Sigmoid colon (tissue), 7 donors: ENCODE results near the gene LPIN1. TPM values are rescaled to one million over a fixed set of nuclear protein-coding genes. Genes with fewer than 3 reads are reported as not detected.
"Not testable (repeated sequence)": the region's sequence is repeated elsewhere in the genome, so short reads cannot be mapped to it uniquely, and the experiment has no call there.

Experiments
- DNase-seq: peaks from one replicate; pipeline ENCODE4 v3.0.0-alpha.2; 2019
- H3K27ac ChIP-seq, 4 donors: fragments of 200-600 bp; sonication (generic); one replicate each; pipeline ENCODE4 v1.5.1; 2016 to 2019; ENCODE audit warnings: mild to moderate bottlenecking in 1 of 4
- H3K27me3 ChIP-seq, 3 donors: fragments of 200-600 bp; sonication (generic); one replicate each; pipeline ENCODE4 v1.5.1; 2019; ENCODE audit warnings: mild to moderate bottlenecking in 1 of 3
- H3K36me3 ChIP-seq, 4 donors: fragments of 200-600 bp; sonication (generic); one replicate each; pipeline ENCODE4 v1.5.1; 2016 to 2019
- H3K4me1 ChIP-seq, 4 donors: fragments of 200-600 bp; sonication (generic); one replicate each; pipeline ENCODE4 v1.5.1; 2017 to 2019
- H3K4me3 ChIP-seq, 4 donors: fragments of 200-600 bp; sonication (generic); one replicate each; pipeline ENCODE4 v1.5.1; 2017 to 2019; ENCODE audit warnings: mild to moderate bottlenecking in 2 of 4, moderate library complexity in 1 of 4
- H3K9me3 ChIP-seq, 4 donors: fragments of 200-600 bp in 3 of 4; sonication (generic) in 3 of 4; one replicate each; pipeline versions ENCODE4 v1.5.1 to v1.6.1; 2013 to 2019
- EP300 ChIP-seq, 4 donors: sonication (generic); formaldehyde crosslinking; IDR thresholded peaks; one replicate each; pipeline ENCODE4 v1.6.1; 2017; ENCODE audit warnings: antibody characterized with exemption in 4 of 4
- POLR2A ChIP-seq, 2 donors: fragments of 450-650 bp; IDR thresholded peaks; one replicate each; pipeline ENCODE4 v1.6.1; 2016; ENCODE audit warnings: antibody characterized with exemption in 2 of 2, mild to moderate bottlenecking in 2 of 2, moderate library complexity in 2 of 2
- POLR2AphosphoS5 ChIP-seq, 4 donors: sonication (generic); formaldehyde crosslinking; IDR thresholded peaks; one replicate each; pipeline ENCODE4 v1.6.1; 2017; ENCODE audit warnings: antibody characterized with exemption in 4 of 4
- WGBS, 2 donors: extraction: QIAGEN DNeasy Blood & Tissue Kit; methylation state at CpG; one replicate each; pipeline ENCODE4 v1.1.7; 2013; 5-methylcytosine and 5-hydroxymethylcytosine counted together
- intact Hi-C: fragments of 100-400 bp; cut with DNase I; formaldehyde crosslinking; loops from one replicate; pipeline ENCODE4 v1.15.1; 2023
- polyA plus RNA-seq, 3 donors: library from polyadenylated mRNA; stranded (reverse); fragments of 200-250 nt; gene quantifications; one replicate each; pipeline ENCODE4 v1.2.3, GENCODE V29; 2013
- total RNA-seq, 4 donors: library from RNA; depleted of rRNA; stranded (reverse); fragments of >200 nt; gene quantifications; one replicate each; pipeline ENCODE4 v1.1.0, GENCODE V29; 2016
- TF ChIP-seq, protein P1 (sequence below), 4 experiments: fragments of 450-650 bp in 3 of 4; fragments of 200-600 bp in 1 of 4; IDR thresholded peaks; one replicate each; pipeline ENCODE4 v1.5.1; 2016 to 2019; ENCODE audit warnings: antibody characterized with exemption in 4 of 4, mild to moderate bottlenecking in 3 of 4, moderate library complexity in 2 of 4
- donor health status: healthy with polysubstance abuse.
- donor health status: Bipolar disorder and iron deficiency.
- donor health status: healthy.

The LPIN1 gene
- total and polyA plus RNA-seq, 7 donors = 4.2 to 37.4 (median 28.2) TPM

DNA sequence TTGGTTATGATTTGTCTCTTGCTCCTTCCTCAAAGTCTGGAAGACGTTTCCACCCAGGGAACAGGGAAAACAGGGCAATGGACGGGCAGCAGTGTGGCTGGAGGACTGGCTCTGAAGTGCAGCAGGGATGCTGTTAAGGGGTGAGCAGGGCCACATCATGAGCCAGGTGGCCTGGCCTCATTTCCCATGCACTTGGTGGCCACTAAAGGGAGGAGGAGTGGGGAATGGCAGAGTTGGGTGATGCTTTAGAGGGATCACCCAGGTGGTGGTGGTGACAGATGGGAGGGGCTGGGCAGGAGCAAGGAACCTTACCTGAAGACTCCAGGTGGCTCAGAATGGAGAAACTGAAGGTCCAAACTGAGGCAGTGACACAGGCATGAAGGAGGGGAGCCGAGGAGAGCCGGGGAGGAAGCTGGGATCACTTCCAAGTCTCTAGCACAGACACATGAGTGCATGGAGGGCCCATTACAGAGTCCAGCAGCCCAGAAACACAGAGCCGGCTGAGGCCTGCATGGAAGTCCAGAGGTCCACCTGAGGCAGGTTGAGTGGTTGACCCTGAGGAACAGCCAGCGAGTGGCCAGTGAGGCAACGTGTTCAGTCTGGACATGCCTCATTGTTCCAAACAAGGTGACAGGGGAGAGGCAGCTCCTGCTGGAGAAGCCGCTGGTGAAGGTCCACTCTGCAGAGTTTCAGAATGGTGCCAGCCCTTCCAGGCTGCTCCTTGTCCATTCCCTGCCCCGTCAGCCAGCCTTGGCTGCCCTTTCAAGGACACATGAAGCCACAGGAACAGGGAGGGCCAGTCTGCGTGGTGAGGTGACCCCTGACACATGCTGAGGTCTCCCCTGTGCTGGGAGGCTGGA lies 91.7 kb downstream of the LPIN1 start:
- intact Hi-C loops = no loop called here
- Histone ChIP-seq H3K9me3 (peaks cover 0 to 5% (median 0%) of the 10 kb centered on the region in 4 donors), H3K27ac (no peak overlapping the region), H3K4me1 (no peaks in the 10 kb centered on the region), H3K4me3 (no peak overlapping the region), H3K27me3 (no peaks in the 10 kb centered on the region), H3K36me3 (no peaks in the 10 kb centered on the region)
- 80 to 86% methylated on average over 10 of the region's 10 CpGs for WGBS, 2 donors
- TF ChIP-seq EP300 (IDR thresholded peaks at IDR 0.05) = no peak
- TF ChIP-seq POLR2AphosphoS5 (IDR thresholded peaks at IDR 0.05) = no peak
- no peak for DNase-seq

DNA sequence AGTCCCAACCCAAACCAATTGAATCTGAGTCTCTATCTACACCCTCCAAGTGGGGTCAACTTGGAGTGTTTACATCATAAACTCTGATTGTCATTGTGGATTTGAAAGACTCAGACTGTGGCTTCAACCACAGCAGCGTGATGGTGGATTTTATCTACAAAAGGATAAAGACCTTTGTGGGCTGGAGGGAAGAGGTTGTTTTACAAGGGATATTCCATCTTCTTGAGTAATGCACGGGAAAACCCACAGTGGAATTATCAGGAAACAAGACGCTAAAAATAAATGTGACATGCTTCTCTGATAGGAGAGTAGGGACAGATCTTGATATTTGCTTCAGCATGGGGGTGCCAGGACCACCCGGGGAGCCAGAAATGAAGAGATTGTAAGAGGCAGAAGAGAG lies 93.5 kb downstream of the LPIN1 start:
- intact Hi-C loops = no loop called here
- TF ChIP-seq, protein P1, sequence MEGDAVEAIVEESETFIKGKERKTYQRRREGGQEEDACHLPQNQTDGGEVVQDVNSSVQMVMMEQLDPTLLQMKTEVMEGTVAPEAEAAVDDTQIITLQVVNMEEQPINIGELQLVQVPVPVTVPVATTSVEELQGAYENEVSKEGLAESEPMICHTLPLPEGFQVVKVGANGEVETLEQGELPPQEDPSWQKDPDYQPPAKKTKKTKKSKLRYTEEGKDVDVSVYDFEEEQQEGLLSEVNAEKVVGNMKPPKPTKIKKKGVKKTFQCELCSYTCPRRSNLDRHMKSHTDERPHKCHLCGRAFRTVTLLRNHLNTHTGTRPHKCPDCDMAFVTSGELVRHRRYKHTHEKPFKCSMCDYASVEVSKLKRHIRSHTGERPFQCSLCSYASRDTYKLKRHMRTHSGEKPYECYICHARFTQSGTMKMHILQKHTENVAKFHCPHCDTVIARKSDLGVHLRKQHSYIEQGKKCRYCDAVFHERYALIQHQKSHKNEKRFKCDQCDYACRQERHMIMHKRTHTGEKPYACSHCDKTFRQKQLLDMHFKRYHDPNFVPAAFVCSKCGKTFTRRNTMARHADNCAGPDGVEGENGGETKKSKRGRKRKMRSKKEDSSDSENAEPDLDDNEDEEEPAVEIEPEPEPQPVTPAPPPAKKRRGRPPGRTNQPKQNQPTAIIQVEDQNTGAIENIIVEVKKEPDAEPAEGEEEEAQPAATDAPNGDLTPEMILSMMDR (IDR thresholded peaks at IDR 0.05) = no peak
- no peak for TF ChIP-seq POLR2AphosphoS5 (IDR thresholded peaks at IDR 0.05)
- no peak for TF ChIP-seq EP300 (IDR thresholded peaks at IDR 0.05)
- no peak for TF ChIP-seq POLR2A (IDR thresholded peaks at IDR 0.05)
- H3K36me3 ChIP-seq = no peaks in the 10 kb centered on the region
- no peak overlapping the region for H3K27ac ChIP-seq
- no peak for DNase-seq
- 41 to 51% methylated on average over 4 of the region's 4 CpGs for WGBS, 2 donors
- H3K4me3 ChIP-seq = no peak overlapping the region
- H3K27me3 ChIP-seq = no peaks in the 10 kb centered on the region
- no peaks in the 10 kb centered on the region for H3K9me3 ChIP-seq
- no peaks in the 10 kb centered on the region for H3K4me1 ChIP-seq

- no peaks in the 10 kb centered on the region for H3K36me3 ChIP-seq
- 44 to 59% methylated on average over 2 of the region's 2 CpGs for WGBS, 2 donors
- no peaks in the 10 kb centered on the region for H3K9me3 ChIP-seq
- H3K4me1 ChIP-seq = no peaks in the 10 kb centered on the region
- no peak overlapping the region for H3K27ac ChIP-seq
- intact Hi-C loops = no loop called here
- TF ChIP-seq, protein P1 (IDR thresholded peaks at IDR 0.05) = no peak
- TF ChIP-seq POLR2A (IDR thresholded peaks at IDR 0.05) = no peak
- no peak for TF ChIP-seq POLR2AphosphoS5 (IDR thresholded peaks at IDR 0.05)
- no peak for TF ChIP-seq EP300 (IDR thresholded peaks at IDR 0.05)
- H3K27me3 ChIP-seq = no peaks in the 10 kb centered on the region
- no peak overlapping the region for H3K4me3 ChIP-seq
- DNase-seq = no peak
Measured at GRCh38 chr2:11842336-11842735, 95.9 kb downstream of the LPIN1 start.

DNA sequence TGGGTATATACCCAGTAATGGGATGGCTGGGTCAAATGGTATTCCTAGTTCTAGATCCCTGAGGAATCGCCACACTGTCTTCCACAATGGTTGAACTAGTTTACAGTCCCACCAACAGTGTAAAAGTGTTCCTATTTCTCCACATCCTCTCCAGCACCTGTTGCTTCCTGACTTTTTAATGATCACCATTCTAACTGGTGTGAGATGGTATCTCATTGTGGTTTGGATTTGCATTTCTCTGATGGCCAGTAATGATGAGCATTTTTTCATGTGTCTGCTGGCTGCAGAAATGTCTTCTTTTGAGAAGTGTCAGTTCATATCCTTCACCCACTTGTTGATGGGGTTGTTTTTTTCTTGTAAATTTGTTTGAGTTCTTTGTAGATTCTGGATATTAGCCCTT lies 98.4 kb downstream of the LPIN1 start:
- H3K4me1 ChIP-seq, H3K27ac ChIP-seq, H3K27me3 ChIP-seq, DNase-seq, H3K36me3 ChIP-seq, H3K9me3 ChIP-seq, H3K4me3 ChIP-seq, intact Hi-C loops: not testable (repeated sequence)
- WGBS, 2 donors = 79 to 90% methylated on average over 1 of the region's 1 CpG

GRCh38 chr2:11847935-11848334 lies 101.5 kb downstream of the LPIN1 start:
- 80 to 89% methylated on average over 2 of the region's 2 CpGs for WGBS, 2 donors
- intact Hi-C loops, DNase-seq, H3K9me3 ChIP-seq, H3K27me3 ChIP-seq, H3K36me3 ChIP-seq, H3K4me1 ChIP-seq, H3K27ac ChIP-seq, H3K4me3 ChIP-seq: not testable (repeated sequence)

DNA sequence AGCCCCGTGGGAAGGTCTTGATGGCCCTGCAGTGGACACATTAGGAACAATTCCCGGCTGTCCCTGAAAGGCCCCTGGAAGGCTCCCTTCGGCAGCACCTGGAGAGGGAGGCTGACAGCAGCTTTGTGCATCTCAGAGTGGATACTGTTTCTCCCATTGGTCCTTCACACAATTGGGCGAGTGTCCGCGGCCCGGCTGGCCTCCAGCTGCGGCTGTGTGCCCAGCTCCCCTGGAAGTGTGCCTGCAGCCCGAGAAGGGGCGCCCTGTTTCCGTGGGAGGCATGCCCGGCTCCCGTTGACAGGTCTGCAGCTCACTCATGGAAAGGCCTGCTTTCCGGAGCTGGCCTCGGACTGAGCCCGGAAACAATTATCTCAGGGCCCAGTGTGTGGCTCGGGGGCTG lies 103.7 kb downstream of the LPIN1 start:
- H3K36me3 ChIP-seq = no peaks in the 10 kb centered on the region
- H3K27ac ChIP-seq = no peak overlapping the region
- intact Hi-C loops = no loop called here
- no peaks in the 10 kb centered on the region for H3K27me3 ChIP-seq
- no peak for DNase-seq
- WGBS, 2 donors = 86 to 88% methylated on average over 17 of the region's 17 CpGs
- H3K9me3 ChIP-seq = no peaks in the 10 kb centered on the region
- H3K4me3 ChIP-seq = no peak overlapping the region
- H3K4me1 ChIP-seq = no peaks in the 10 kb centered on the region
- TF ChIP-seq POLR2AphosphoS5 (IDR thresholded peaks at IDR 0.05) (no peak), POLR2A (IDR thresholded peaks at IDR 0.05) (no peak), EP300 (IDR thresholded peaks at IDR 0.05) (no peak)
- TF ChIP-seq, protein P1 (IDR thresholded peaks at IDR 0.05) = no peak
